B cell (primary cell): Measurements from ENCODE around the gene DPM2. TPM values are rescaled to one million over a fixed set of nuclear protein-coding genes. Genes with fewer than 3 reads are reported as not detected.

Experiments used
- ATAC-seq: fragments of 200-7000 bp; cut with Tn5 transposase; one replicate; pipeline ENCODE4 v1.10.0; 2021; ENCODE audit warnings: low read depth, mild to moderate bottlenecking, moderate number of reproducible peaks, moderate library complexity
- CTCF ChIA-PET: fragments of 350-600 bp; sonication (Branson Sonifier 250); formaldehyde crosslinking; loops from one replicate; lab custom pipeline; 2021; ENCODE audit warnings: antibody characterized with exemption, inconsistent platforms; lab: Charles Lee
- POLR2A ChIA-PET: fragments of 350-600 bp; sonication (Branson Sonifier 250); formaldehyde crosslinking; loops from one replicate; lab custom pipeline; 2021; ENCODE audit warnings: antibody characterized with exemption; lab: Charles Lee
- DNase-seq: peaks from one replicate; pipeline ENCODE4 v3.0.0; 2013
- H2AFZ ChIP-seq: 2 replicates; pipeline ENCODE4 v1.6.1; 2012; ENCODE audit warnings: mild to moderate bottlenecking, low read depth, low read length; ENCODE audit not compliant: insufficient read depth, poor library complexity, severe bottlenecking
- H3K27ac ChIP-seq, 2 donors: 1 replicate in 1 of 2; 2 replicates in 1 of 2; pipeline ENCODE4 v1.5.1; 2012 to 2013; ENCODE audit warnings: low read length in 2 of 2, mild to moderate bottlenecking in 2 of 2, moderate library complexity in 1 of 2
- H3K27me3 ChIP-seq, 4 experiments: fragments of 200-600 bp in 1 of 4; sonication (generic) in 1 of 4; replicated peaks in 1 of 4; 1 replicate in 2 of 4; 2 replicates in 2 of 4; pipeline versions ENCODE4 v1.6.1 to v1.7.0; 2013 to 2016; ENCODE audit warnings: low read length in 3 of 4, mild to moderate bottlenecking in 2 of 4, mixed read lengths in 1 of 4, moderate library complexity in 1 of 4; ENCODE audit not compliant: insufficient read depth in 4 of 4, control insufficient read depth in 3 of 4; ENCODE audit errors: control extremely low read depth in 1 of 4
- H3K36me3 ChIP-seq, 2 experiments: replicated peaks in 1 of 2; 1 replicate in 1 of 2; 2 replicates in 1 of 2; pipeline versions ENCODE4 v1.6.1 to v1.7.1; 2013; ENCODE audit warnings: low read length in 1 of 2; ENCODE audit not compliant: insufficient read depth in 2 of 2, control insufficient read depth in 1 of 2; ENCODE audit errors: control extremely low read depth in 1 of 2, extremely low read depth in 1 of 2
- H3K4me1 ChIP-seq, 2 donors: fragments of 200-600 bp in 1 of 2; sonication (generic) in 1 of 2; 1 replicate in 1 of 2; 2 replicates in 1 of 2; pipeline versions ENCODE4 v1.5.1 to v1.6.1; 2013 to 2017; ENCODE audit warnings: low read length in 2 of 2; ENCODE audit not compliant: control insufficient read depth in 2 of 2, insufficient read depth in 2 of 2
- H3K4me2 ChIP-seq: replicated peaks from 2 replicates; pipeline ENCODE3; 2012; ENCODE audit warnings: mild to moderate bottlenecking, low read depth, low read length; ENCODE audit not compliant: poor library complexity, severe bottlenecking
- H3K4me3 ChIP-seq, 5 experiments: fragments of 200-600 bp in 1 of 5; sonication (generic) in 1 of 5; 1 replicate in 3 of 5; 2 replicates in 2 of 5; pipeline versions ENCODE4 v1.5.1 to v1.7.0; 2011 to 2016; ENCODE audit warnings: low read length in 4 of 5, mild to moderate bottlenecking in 4 of 5, low read depth in 2 of 5, control low read depth in 1 of 5, moderate library complexity in 1 of 5; ENCODE audit not compliant: insufficient read depth in 1 of 5; ENCODE audit errors: control extremely low read depth in 1 of 5, extremely low read depth in 1 of 5
- H3K79me2 ChIP-seq: fragments of 200-600 bp; sonication (generic); one replicate; pipeline ENCODE4 v1.6.0; 2016; ENCODE audit warnings: low read length; ENCODE audit not compliant: control insufficient read depth, insufficient read depth
- H3K9ac ChIP-seq: fragments of 200-600 bp; sonication (generic); 2 replicates; pipeline ENCODE4 v1.6.1; 2017; ENCODE audit warnings: mild to moderate bottlenecking, low read length, moderate library complexity
- H3K9me3 ChIP-seq, 3 donors: one replicate each; pipeline versions ENCODE4 v1.6.1 to v1.7.1; 2013; ENCODE audit warnings: low read length in 2 of 3; ENCODE audit not compliant: control insufficient read depth in 2 of 3, insufficient read depth in 1 of 3; ENCODE audit errors: control extremely low read depth in 1 of 3
- H4K20me1 ChIP-seq: 2 replicates; pipeline ENCODE4 v1.6.0; 2012; ENCODE audit warnings: mild to moderate bottlenecking, low read length; ENCODE audit not compliant: insufficient read depth, control insufficient read depth, poor library complexity, severe bottlenecking
- H3K27ac Mint-ChIP-seq: one replicate; pipeline ENCODE4 v1.8.0; 2021; ENCODE audit warnings: mixed read lengths
- H3K27me3 Mint-ChIP-seq: one replicate; pipeline ENCODE4 v1.8.0; 2021; ENCODE audit warnings: mixed read lengths
- H3K4me1 Mint-ChIP-seq: one replicate; pipeline ENCODE4 v1.8.0; 2021; ENCODE audit warnings: mixed read lengths
- H3K4me3 Mint-ChIP-seq: one replicate; pipeline ENCODE4 v1.8.0; 2021; ENCODE audit warnings: mixed read lengths
- H3K9me3 Mint-ChIP-seq: one replicate; pipeline ENCODE4 v1.8.0; 2022; ENCODE audit warnings: mixed read lengths; ENCODE audit not compliant: insufficient read depth
- EZH2 ChIP-seq: IDR thresholded peaks from 2 replicates; pipeline ENCODE4 v1.6.1; 2012; ENCODE audit warnings: borderline replicate concordance, low read depth, mild to moderate bottlenecking, moderate library complexity, low read length; ENCODE audit not compliant: insufficient read depth, poor library complexity, severe bottlenecking
- WGBS: methylation state at CpG from one replicate; pipeline ENCODE4 v1.1.5; 2013; ENCODE audit warnings: missing lambda C conversion rate; ENCODE audit not compliant: insufficient coverage; 5-methylcytosine and 5-hydroxymethylcytosine counted together
- intact Hi-C: fragments of 100-400 bp; cut with micrococcal nuclease; formaldehyde crosslinking; loops from one replicate; pipeline ENCODE4 v1.10.0; 2022
- polyA plus RNA-seq: library from polyadenylated mRNA; depleted of rRNA; stranded (reverse); fragments of >200 nt; gene quantifications from 2 replicates; pipeline ENCODE4 v1.2.3, GENCODE V29; 2012
- total RNA-seq, 2 donors: library from RNA; stranded (reverse); fragments of 120-200 nt in 1 of 2; gene quantifications; 1 replicate in 1 of 2; 2 replicates in 1 of 2; pipeline versions ENCODE4 v1.2.3 to v1.2.4, GENCODE V29; 2013 to 2022
- TF ChIP-seq, protein P1 (sequence below): fragments of 200-600 bp; IDR thresholded peaks from one replicate; pipeline ENCODE4 v1.8.0; 2022; ENCODE audit warnings: antibody characterized with exemption, mild to moderate bottlenecking

The DPM2 gene
- total and polyA plus RNA-seq, 2 donors (not counting 1 experiment from before 2014, with no cell fraction given), result 34.1 to 42.9 TPM

DNA sequence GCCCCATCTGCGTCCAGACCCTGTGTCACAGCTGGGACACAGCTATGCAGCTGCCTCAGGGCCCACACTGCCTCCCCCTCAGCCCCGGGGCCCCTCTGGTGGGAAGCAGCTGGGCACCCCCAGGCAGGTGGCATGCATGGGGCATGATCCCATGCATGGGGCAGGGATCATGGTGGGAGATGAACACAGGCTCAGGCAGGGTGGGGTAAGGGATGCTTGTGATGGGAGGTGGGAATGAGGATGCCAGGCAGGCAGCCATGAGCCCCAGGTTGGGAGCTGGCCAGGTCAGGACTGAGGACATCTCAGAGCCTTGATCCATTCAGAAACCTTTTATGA, 23.5 kb upstream of the DPM2 start:
- Histone ChIP-seq H3K4me3 (no peak overlapping the region), H2AFZ (no peak overlapping the region), H3K9me3 (no peaks in the 10 kb centered on the region), H3K36me3 (peaks cover 0 to 15% of the 10 kb centered on the region in 2 experiments), H3K4me1 (peaks cover 23 to 51% of the 10 kb centered on the region in 2 donors), H4K20me1 (peaks cover 86% of the 10 kb centered on the region), H3K27me3 (no peaks in the 10 kb centered on the region), H3K27ac (peak overlapping the region in 1 of 2 donors; percentile 60), H3K4me2 (no peak overlapping the region), H3K79me2 (peaks cover 100% of the 10 kb centered on the region), H3K9ac (no peak overlapping the region)
- 100% methylated on average over 1 of the region's 2 CpGs for WGBS
- no peak for DNase-seq
- TF ChIP-seq, protein P1, sequence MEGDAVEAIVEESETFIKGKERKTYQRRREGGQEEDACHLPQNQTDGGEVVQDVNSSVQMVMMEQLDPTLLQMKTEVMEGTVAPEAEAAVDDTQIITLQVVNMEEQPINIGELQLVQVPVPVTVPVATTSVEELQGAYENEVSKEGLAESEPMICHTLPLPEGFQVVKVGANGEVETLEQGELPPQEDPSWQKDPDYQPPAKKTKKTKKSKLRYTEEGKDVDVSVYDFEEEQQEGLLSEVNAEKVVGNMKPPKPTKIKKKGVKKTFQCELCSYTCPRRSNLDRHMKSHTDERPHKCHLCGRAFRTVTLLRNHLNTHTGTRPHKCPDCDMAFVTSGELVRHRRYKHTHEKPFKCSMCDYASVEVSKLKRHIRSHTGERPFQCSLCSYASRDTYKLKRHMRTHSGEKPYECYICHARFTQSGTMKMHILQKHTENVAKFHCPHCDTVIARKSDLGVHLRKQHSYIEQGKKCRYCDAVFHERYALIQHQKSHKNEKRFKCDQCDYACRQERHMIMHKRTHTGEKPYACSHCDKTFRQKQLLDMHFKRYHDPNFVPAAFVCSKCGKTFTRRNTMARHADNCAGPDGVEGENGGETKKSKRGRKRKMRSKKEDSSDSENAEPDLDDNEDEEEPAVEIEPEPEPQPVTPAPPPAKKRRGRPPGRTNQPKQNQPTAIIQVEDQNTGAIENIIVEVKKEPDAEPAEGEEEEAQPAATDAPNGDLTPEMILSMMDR, result no peak
- no peak for TF ChIP-seq EZH2
- Mint-ChIP-seq H3K4me1 (peaks cover 76% of the 10 kb centered on the region), H3K9me3 (no peaks in the 10 kb centered on the region), H3K27me3 (no peaks in the 10 kb centered on the region), H3K27ac (peak overlapping the region; percentile 27), H3K4me3 (no peak overlapping the region)
- POLR2A ChIA-PET, result no interaction called here
- CTCF ChIA-PET, result interaction anchor here (0.9 to 12.8 kb wide), 6 partner anchors 12 to 148 kb away, joined by 3 to 251 read pairs (median 7); partner anchors contain the start of gene EEIG1
- ATAC-seq, result no peak
- intact Hi-C loops, result no loop called here

DNA sequence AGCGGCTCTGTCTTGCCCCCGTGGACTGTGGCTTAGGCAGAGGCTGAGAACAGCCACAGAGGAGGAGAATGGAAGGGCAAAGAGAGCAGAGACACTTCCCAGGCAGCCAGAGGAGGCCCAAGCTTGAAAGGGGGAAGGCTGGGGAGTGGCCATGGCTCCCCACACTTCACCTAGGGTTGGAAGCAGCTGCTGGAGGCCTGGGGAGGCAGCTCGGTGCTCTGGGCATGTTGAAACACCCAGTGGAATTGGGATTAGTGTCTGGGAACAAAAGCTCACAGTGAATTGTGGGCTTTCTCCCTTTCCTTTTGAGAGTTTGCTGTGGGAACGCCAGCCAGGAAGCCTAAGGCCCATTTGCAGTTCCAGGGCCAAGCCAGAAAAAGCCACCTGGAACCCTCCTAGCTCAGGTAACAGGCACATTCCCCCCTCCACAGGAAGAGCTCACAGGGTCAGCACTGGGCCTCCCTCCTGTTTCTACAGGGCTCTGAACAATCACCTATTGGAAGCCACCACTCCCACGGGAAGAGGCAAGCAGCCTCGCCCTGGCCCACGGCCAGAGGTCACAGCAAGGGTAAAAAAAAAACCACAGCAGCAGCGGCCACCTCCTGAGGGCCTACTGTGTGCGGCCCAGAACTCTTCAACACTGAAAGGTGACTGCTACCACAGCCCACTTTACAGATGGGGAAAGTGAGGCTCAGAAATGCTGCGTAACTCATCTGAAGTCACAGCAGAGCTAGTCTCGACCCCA, 22.9 kb upstream of the DPM2 start:
- no peak overlapping the region for H3K4me3 ChIP-seq
- H2AFZ ChIP-seq, result no peak overlapping the region
- H3K79me2 ChIP-seq, result peaks cover 100% of the 10 kb centered on the region
- H3K9ac ChIP-seq, result no peak overlapping the region
- DNase-seq (no peak), ATAC-seq (no peak)
- ChIA-PET CTCF (interaction anchor here (0.6 to 12.8 kb wide), 7 partner anchors 11 to 149 kb away, joined by 3 to 251 read pairs (median 3); partner anchors contain the start of gene EEIG1), POLR2A (interaction anchor here (0.6 kb wide), 1 partner anchor 64 kb away, joined by 6 read pairs; no protein-coding TSS in a partner anchor)
- TF ChIP-seq, protein P1, result no peak
- no peak for TF ChIP-seq EZH2
- H4K20me1 ChIP-seq, result peaks cover 86% of the 10 kb centered on the region
- peaks cover 24 to 51% of the 10 kb centered on the region in 2 donors for H3K4me1 ChIP-seq
- Mint-ChIP-seq H3K4me1 (peaks cover 76% of the 10 kb centered on the region), H3K27me3 (no peaks in the 10 kb centered on the region), H3K4me3 (no peak overlapping the region), H3K9me3 (no peaks in the 10 kb centered on the region), H3K27ac (peak overlapping the region; percentile 69)
- H3K27me3 ChIP-seq, result no peaks in the 10 kb centered on the region
- 94% methylated on average over 8 of the region's 11 CpGs for WGBS
- no peaks in the 10 kb centered on the region for H3K9me3 ChIP-seq
- H3K36me3 ChIP-seq, result peaks cover 0 to 15% of the 10 kb centered on the region in 2 experiments
- H3K27ac ChIP-seq, result peak overlapping the region in 1 of 2 donors; percentile 60
- intact Hi-C loops, result no loop called here
- no peak overlapping the region for H3K4me2 ChIP-seq
